Parathyroid adenoma (tissue), 2 donors: ENCODE results near the gene CD300H.
"Not testable (repeated sequence)": the region's sequence is repeated elsewhere in the genome, so short reads cannot be mapped to it uniquely, and the experiment has no call there.

Experiments
- H2AFZ ChIP-seq: fragments of 300-600 bp; sonication (generic); one replicate; pipeline ENCODE4 v1.7.0; 2017; ENCODE audit warnings: antibody characterized with exemption, mild to moderate bottlenecking
- H3K27ac ChIP-seq: fragments of 300-600 bp; sonication (generic); one replicate; pipeline ENCODE4 v1.7.0; 2017
- H3K27me3 ChIP-seq: fragments of 300-600 bp; sonication (generic); one replicate; pipeline ENCODE4 v1.7.0; 2017; ENCODE audit warnings: low read length; ENCODE audit not compliant: control insufficient read depth, insufficient read depth
- H3K36me3 ChIP-seq: fragments of 300-600 bp; sonication (generic); one replicate; pipeline ENCODE4 v1.7.0; 2017; ENCODE audit warnings: low read length; ENCODE audit not compliant: control insufficient read depth, insufficient read depth
- H3K4me1 ChIP-seq: fragments of 300-600 bp; sonication (generic); one replicate; pipeline ENCODE4 v1.7.0; 2017; ENCODE audit warnings: control low read depth
- H3K4me2 ChIP-seq: fragments of 300-600 bp; sonication (generic); one replicate; pipeline ENCODE4 v1.7.0; 2017; ENCODE audit warnings: low read length
- H3K4me3 ChIP-seq: fragments of 300-600 bp; sonication (generic); one replicate; pipeline ENCODE4 v1.7.0; 2017; ENCODE audit warnings: low read depth, low read length
- H3K79me2 ChIP-seq: fragments of 300-600 bp; sonication (generic); one replicate; pipeline ENCODE4 v1.7.0; 2017; ENCODE audit warnings: control low read depth
- H3K9ac ChIP-seq: fragments of 300-600 bp; sonication (generic); one replicate; pipeline ENCODE4 v1.7.0; 2017; ENCODE audit warnings: mild to moderate bottlenecking
- H3K9me3 ChIP-seq: fragments of 300-600 bp; sonication (generic); one replicate; pipeline ENCODE4 v1.7.0; 2017; ENCODE audit warnings: low read length; ENCODE audit not compliant: control insufficient read depth
- CTCF ChIP-seq: fragments of 300-600 bp; sonication (generic); IDR thresholded peaks from one replicate; pipeline ENCODE4 v1.7.0; 2017; ENCODE audit warnings: antibody characterized with exemption, mild to moderate bottlenecking
- donor health status: primary hyperparathyroidism.

Gene CD300H

GRCh38 chr17:74582633-74583032 lies 15.3 kb upstream of the CD300H start:
- Histone ChIP-seq H3K79me2 (no peaks in the 10 kb centered on the region), H3K4me3 (no peak overlapping the region), H3K9me3 (no peaks in the 10 kb centered on the region), H3K27ac (no peak overlapping the region), H3K36me3 (no peaks in the 10 kb centered on the region), H3K4me1 (no peaks in the 10 kb centered on the region), H2AFZ (no peak overlapping the region), H3K9ac (no peak overlapping the region), H3K27me3 (no peaks in the 10 kb centered on the region), H3K4me2 (no peak overlapping the region)
- TF ChIP-seq CTCF: no peak

- Histone ChIP-seq H3K9ac (no peak overlapping the region), H3K27me3 (no peaks in the 10 kb centered on the region), H3K9me3 (no peaks in the 10 kb centered on the region), H3K27ac (no peak overlapping the region), H3K4me1 (no peaks in the 10 kb centered on the region), H2AFZ (no peak overlapping the region), H3K36me3 (no peaks in the 10 kb centered on the region), H3K4me2 (no peak overlapping the region), H3K4me3 (no peak overlapping the region), H3K79me2 (no peaks in the 10 kb centered on the region)
- no peak for TF ChIP-seq CTCF
These were observed 12.6 kb upstream of the CD300H start for GRCh38 chr17:74579900-74580299.

GRCh38 chr17:74578979-74579378 lies 11.7 kb upstream of the CD300H start:
- no peak overlapping the region for H3K4me3 ChIP-seq
- H3K27me3 ChIP-seq: no peaks in the 10 kb centered on the region
- no peaks in the 10 kb centered on the region for H3K4me1 ChIP-seq
- TF ChIP-seq CTCF: no peak
- no peaks in the 10 kb centered on the region for H3K36me3 ChIP-seq
- no peaks in the 10 kb centered on the region for H3K79me2 ChIP-seq
- no peak overlapping the region for H3K27ac ChIP-seq
- no peak overlapping the region for H3K4me2 ChIP-seq
- H2AFZ ChIP-seq: no peak overlapping the region
- no peaks in the 10 kb centered on the region for H3K9me3 ChIP-seq
- H3K9ac ChIP-seq: no peak overlapping the region

GRCh38 chr17:74574489-74575142 lies 7.3 kb upstream of the CD300H start:
- no peak overlapping the region for H2AFZ ChIP-seq
- no peaks in the 10 kb centered on the region for H3K79me2 ChIP-seq
- H3K4me1 ChIP-seq: no peaks in the 10 kb centered on the region
- H3K4me3 ChIP-seq: no peak overlapping the region
- H3K9me3 ChIP-seq: no peaks in the 10 kb centered on the region
- no peak overlapping the region for H3K27ac ChIP-seq
- H3K27me3 ChIP-seq: no peaks in the 10 kb centered on the region
- TF ChIP-seq CTCF: no peak
- no peak overlapping the region for H3K9ac ChIP-seq
- H3K36me3 ChIP-seq: no peaks in the 10 kb centered on the region
- no peak overlapping the region for H3K4me2 ChIP-seq

GRCh38 chr17:74573635-74574034 lies 6.3 kb upstream of the CD300H start:
- not testable (repeated sequence) for H3K4me2 ChIP-seq, H3K27ac ChIP-seq, H3K9ac ChIP-seq, H3K4me3 ChIP-seq, H3K27me3 ChIP-seq, H3K4me1 ChIP-seq, H2AFZ ChIP-seq, H3K9me3 ChIP-seq, H3K36me3 ChIP-seq, H3K79me2 ChIP-seq
